GM21423 (cell line): Measurements from ENCODE around the gene FANCC.

Source experiments
- ATAC-seq: cut with Tn5 transposase; IDR thresholded peaks from one replicate; pipeline ENCODE4 v1.9.1; 2021; ENCODE audit warnings: mild to moderate bottlenecking, moderate library complexity; ENCODE audit not compliant: unreplicated experiment

FANCC gene

GRCh38 chr9:95090023-95090791 lies 227.3 kb downstream of the FANCC start:
- ATAC-seq, result no peak

- no peak for ATAC-seq
Measured at GRCh38 chr9:95089257-95090022, 228.1 kb downstream of the FANCC start.

GRCh38 chr9:95088421-95089161 lies 228.9 kb downstream of the FANCC start:
- ATAC-seq, result no peak

GRCh38 chr9:95087659-95088242 lies 229.8 kb downstream of the FANCC start:
- ATAC-seq, result no peak

GRCh38 chr9:95086564-95086955 lies 230.9 kb downstream of the FANCC start:
- ATAC-seq, result no peak

DNA sequence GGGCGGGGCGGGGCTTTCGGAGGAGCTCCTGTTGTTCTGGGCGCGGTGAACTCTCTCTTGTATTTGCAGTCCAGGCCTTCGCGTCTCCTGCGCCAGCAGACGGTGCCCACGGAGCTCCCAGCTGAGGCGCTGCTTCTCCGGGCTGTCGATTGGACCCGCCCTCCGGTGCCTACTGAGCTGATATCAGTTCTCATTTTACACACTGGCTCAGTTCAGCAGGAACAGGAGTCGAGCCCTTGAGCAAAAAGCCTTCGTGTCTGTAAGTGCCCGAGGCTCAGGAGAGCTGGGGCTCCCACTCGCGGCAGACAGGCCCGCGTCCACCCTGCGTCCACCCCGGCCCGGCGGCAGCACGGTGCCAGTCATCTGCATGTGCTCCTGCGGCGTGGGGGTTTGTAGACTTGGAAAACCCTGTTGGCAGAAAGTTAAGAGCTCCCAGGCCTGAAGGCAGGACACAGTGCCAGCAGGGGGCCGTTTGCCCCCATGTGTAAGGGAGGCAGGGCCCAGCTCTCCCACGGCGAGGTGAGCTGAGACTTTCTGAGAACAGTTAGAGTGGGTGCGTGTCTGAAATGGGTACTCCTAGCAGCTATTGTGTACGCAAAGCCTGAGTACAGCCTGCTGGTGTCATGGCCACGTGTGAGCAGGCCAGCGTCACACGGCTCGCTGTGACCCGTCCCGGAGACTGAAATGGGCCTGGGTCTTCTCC lies 231.5 kb downstream of the FANCC start:
- no peak for ATAC-seq

- no peak for ATAC-seq
Measured at GRCh38 chr9:95085036-95085770, 232.3 kb downstream of the FANCC start.

DNA sequence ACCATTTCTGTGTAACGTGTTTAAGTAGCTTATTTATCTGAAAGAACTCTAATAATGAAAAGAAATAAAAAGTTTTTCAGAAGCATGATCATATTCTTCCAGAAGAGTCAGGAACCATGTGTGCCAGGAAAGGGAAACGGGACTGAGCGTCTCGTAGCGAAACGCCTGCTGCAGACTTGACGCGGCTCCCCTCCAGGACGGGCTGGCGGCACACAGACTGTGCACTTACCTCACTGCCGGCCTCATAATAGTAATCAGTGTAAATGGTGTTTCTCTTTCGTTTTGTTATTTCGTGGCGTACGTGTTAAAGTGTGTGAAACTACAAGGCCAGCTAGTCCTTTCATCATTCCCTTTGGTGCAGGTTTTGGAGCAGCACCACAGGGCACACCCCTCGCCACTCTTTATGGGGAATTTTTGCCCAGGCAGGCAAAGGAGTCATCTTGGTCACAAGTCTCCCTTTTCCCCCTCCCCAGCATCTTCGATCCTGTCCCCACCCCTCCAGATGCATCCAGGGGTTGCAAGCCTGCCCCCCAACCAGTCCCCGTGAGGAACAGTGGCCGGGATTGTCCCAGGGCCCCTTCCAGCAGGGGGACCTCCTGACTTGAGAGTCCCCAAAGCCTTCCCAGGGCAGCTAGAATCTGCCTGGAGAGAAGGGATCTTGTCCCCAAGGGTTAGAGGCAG lies 233.1 kb downstream of the FANCC start:
- no peak for ATAC-seq

DNA sequence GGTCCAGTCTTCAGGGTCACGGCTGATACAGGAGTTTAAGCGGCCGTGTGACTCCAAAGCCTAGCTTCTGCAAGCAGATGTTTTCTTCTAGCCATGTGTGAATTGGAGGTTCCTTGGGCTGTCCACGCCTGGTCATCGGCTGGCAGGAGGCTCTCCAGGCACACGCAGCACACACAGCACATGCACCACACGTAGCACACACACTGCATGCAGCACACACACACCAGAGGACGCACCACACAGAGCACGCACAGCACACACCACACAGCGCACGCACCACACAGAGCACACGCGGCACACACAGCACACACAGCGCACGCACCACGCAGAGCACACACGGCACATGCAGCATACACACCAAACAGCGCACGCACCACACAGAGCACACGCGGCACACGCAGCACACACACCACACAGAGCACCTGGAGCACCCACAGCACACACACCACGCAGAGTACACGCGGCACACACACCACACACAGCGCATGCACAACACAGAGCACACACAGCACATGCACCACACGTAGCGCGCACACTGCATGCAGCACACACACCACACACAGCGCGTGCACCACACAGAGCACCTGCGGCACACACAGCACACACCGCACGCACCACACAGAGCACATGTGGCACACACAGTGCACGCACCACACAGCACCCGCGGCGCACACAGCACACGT lies 234.3 kb downstream of the FANCC start:
- ATAC-seq, result no peak

GRCh38 chr9:95082401-95083084 lies 235.0 kb downstream of the FANCC start:
- no peak for ATAC-seq

- no peak for ATAC-seq
Measured at GRCh38 chr9:95081998-95082397, 235.5 kb downstream of the FANCC start.

DNA sequence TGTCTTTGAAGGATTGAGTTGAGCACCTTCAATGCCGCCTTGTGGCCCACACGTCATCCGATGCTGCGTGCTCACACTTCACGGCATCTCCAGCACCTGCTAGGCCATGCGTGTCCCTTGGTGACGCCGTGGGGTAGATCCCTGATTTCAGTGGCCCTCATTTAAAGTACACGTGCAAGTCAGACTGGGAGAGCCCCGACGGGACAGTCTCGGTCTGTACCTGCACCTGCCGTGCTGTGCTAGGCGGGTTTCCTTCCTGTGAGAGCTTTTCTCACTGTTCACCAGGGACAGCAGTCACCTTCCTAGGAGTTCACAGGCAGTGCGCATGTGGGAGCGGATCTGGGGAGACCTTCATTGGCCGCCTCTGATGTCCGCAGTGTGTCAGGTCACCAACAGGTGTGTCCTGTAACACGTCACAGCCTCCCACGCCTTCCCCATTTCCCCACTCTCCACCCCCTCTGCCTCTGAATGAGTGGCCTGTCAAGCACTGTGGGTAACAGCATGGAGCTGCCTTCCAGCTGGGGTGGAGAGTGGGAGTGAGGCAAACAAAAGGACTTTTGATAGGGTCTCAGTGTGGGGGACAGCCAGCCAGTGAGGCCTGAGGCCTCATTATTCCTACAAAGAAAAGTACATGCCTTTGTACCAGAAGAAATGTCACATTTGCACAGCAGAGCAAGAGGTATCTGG lies 236.4 kb downstream of the FANCC start:
- no peak for ATAC-seq

DNA sequence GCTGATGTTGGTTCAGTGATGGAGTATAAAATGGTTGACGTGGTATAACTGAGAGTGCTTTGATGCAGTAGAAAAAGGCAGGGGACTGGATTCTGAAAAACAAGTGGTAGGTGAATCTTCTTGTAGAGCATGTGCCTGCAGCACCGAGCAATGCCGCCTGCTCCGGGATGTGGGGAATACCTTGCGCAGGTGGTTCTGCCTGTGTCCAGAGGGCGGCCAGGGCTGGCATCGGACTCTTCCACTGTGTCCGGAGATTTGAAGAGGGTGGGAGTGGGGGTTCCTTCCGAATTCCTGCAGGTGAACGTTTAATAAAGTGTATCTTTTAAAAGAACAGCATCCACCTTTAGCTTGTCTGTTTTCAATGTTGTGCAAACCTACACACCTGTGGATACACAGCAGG lies 238.0 kb downstream of the FANCC start:
- no peak for ATAC-seq

DNA sequence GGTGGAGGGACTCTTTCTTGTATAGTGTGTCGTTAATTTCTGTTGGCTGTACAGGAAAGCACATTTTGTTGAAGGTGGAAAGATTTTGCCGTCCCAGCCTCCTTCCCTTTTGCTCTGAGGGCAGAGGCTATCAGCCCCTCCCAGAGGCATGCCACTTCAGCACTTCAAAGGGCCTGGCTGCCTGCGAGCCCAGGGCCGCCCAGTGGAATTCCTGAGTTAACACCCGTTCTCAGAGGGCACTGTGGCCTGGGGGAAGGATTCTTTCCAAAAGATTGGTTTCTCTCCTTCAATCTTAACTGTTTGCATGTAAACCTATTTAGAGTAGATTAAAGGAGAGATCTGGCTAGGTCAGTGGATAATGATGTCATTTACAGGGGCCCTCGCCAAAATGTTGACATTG lies 238.6 kb downstream of the FANCC start:
- ATAC-seq, result no peak

- no peak for ATAC-seq
Measured at GRCh38 chr9:95078511-95078910, 239.0 kb downstream of the FANCC start.

DNA sequence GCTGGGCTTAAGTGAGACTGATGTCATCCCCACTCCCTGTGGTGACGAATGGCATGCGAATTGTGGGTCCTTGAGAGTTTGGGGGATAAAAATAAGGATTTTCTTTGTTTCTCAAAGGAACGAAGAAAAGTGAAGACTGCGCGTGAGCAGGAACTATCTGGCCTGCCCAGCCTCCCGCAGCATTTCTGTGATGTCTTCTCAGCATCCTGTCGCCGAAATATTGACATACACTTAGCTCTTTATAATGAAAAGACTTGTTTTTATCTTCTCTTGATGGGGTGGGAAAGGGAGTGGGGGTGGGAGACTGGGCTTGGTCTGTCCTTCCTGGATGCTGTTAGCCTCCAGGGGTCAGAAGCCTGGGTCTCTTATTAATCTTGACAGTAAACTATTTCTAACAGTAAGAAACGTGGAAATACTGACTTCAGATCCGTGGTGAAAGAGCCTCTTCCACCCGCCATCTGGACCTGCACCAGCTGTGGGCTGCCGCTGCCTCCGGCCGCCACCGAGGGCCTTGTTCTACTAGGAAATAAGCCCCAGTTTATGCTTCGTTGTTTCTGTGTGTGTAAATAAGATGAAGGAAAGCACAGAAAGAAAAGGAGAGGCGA lies 239.6 kb downstream of the FANCC start:
- no peak for ATAC-seq

DNA sequence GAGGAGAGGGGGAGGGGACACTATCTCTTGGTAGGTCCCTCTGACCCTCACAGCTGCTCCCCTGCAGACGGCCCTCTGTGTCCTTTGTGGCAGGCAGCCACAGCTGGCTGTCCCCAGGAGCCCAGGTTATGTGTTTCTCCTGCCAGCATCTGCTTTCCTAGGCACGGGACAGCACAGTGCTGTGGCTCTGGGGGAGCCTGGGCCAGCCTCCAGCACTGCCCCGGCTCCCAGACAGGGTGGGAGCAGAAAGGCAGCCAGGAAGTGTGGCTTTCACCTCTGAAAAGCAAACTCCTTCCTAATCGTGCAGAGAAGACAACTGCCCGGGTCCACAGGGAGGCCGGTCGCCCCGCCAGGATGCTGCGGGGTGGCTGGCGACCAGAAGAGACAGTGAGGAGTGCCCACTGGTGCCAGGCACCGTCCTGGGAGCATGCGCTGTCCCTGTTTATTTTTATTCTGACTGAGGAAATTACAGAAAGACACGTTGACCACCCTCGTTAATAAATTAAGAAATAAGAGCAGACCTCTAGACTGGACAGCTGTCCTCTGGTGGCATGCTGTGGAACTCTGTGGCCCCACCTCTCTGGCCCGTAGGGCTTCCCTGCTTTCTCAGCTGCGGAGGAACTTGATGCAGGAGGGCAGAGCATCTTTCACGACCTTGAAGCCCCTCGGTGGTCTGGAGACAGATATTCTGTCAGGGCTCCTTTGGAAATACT lies 240.3 kb downstream of the FANCC start:
- ATAC-seq, result no peak
